NCI-H226 (cell line): ENCODE measurements around the gene ERGIC2.
"Not testable (repeated sequence)": the region's sequence is repeated elsewhere in the genome, so short reads cannot be mapped to it uniquely, and the experiment has no call there.

Experiments used
- DNase-seq: peaks from one replicate; pipeline ENCODE4 v3.0.0-alpha.2; 2015

Gene ERGIC2

GRCh38 chr12:29290475-29290874, 90.5 kb downstream of the ERGIC2 start:
- DNase-seq, result not testable (repeated sequence)

GRCh38 chr12:29288031-29288430, 92.9 kb downstream of the ERGIC2 start:
- no peak for DNase-seq

GRCh38 chr12:29287622-29288021, 93.3 kb downstream of the ERGIC2 start:
- DNase-seq, result no peak
